ENCODE data around the gene IGDCC3.

The IGDCC3 gene

DNA sequence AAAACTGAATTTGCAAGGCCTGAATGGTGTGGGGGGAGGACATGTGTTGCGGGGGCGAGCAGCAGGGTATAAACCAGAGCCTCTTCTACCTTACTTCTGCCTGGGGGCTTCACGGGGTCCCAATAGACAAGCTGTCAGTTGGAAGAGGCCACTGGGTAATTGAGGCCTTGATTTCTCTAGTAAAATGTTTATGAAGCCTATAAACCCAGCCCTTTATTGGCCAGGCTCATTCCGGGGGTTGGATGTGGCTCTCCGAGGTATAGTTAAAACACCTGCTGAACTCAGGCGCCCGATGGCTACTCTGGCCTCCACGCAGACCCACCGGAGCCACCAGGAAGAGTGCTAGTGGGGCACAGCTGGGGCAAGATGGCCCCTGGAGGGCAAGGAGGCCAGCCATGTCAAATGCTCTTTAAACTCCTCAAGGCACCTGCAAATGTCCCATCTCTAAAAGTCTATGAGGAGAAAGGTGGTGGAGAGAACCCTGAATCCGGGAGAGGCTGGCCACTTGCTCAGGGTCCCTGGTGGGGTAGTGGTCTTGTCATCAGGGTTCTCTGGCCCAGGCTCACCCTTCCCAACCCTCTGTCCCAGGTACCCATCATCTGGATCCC, 34.3 kb downstream of the IGDCC3 start:
- no peak for DNase-seq (ENCODE audit: low spot score)

DNA sequence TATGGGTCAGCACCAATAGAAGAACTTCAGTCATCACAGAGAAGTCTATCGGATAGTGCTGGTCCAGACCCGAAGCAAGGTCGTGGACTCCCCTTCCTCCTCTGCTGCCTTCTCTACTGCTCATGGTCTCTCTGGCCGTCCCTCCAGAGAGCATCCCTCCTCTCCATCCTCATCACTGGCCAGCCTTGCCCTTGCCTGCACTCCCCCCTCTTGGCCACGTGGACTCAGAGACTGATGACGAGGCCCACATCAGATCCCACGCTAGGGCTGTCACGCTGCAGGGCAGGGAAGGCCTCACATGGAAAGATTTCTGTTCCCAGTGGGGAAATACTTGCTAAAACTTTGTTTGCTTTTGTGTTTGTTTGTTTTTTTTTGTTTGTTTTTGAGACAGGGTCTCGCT, 35.3 kb downstream of the IGDCC3 start:
- DNase-seq (ENCODE audit: low spot score) = no peak

DNA sequence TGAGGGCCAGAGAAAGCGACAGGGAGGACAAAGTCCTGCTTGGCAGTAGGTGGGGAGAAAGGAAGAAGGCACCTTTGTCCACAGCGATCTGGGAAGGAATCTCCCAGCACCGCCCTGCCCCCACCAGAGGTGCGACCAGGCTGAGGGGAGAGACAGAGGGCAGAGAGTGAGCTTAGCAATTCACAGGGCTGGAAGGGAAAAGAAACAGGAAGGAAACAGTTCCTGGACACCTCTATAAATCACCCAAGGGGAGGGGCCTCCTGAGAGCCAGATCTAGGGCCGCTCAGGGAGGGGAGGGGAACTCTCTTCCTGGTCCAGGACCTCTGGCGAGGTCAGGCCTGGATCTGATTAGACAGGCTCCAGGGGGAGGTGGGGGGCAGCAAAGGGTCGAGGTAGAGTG, 37.9 kb downstream of the IGDCC3 start:
- DNase-seq (ENCODE audit: low spot score) = no peak

DNA sequence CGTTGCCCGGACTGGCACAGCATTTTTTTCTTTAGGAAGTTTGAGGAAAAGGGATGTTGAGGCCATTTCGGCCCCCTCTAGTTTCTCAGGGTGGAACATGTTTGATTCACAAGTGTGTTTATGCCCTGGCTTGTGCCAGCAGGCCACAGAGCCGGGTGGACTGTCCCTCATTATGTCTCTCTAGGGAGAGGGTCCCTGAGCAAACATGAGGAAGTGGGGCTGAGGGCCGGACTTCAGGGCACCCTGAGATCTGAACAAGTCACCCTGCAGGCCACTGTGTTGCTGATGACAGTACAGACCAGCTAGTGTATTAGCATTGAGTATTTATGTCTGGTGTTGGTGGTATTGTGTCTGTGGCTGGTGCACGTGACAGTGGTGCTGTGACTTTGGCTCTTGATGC, 38.4 kb downstream of the IGDCC3 start:
- no peak for DNase-seq (ENCODE audit: low spot score)

DNA sequence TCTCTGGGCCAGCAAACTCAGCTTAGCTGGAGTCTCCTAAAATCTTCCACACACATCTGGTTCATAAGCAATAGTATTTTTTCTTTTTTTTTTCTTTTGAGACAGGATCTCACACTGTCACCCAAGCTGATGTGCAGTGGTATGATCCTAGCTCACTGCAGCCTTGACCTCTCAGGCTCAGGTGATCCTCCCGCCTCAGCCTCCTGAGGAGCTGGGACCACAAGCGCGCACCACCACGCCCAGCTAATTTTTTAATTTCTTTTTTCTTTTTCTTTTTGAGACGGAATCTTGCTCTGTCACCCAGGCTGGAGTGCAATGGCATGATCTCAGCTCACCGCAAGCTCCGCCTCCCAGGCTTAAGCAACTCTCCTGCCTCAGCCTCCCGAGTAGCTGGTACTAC, 39.0 kb downstream of the IGDCC3 start:
- DNase-seq (ENCODE audit: low spot score) = no peak

DNA sequence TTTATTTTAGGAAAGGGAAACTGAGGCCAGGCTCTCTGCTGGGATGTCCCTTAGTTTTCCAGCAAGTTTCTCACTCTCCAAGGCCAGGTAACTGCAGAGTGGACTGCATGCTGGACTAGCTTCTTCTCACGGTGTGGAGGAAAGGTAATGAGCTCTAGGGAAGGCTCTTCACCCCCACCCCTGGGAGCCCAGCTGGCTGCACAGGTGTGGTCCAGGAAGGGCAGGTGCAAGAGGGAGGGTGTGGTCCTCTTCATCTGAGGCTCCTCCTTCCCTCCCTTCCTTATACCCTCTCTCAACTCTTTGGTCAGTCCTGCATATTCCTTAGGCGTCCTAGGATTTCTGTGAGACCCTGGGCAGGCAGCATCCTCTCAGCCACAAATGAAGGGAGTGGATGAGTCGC, 39.4 kb downstream of the IGDCC3 start:
- no peak for DNase-seq (ENCODE audit: low spot score)

DNA sequence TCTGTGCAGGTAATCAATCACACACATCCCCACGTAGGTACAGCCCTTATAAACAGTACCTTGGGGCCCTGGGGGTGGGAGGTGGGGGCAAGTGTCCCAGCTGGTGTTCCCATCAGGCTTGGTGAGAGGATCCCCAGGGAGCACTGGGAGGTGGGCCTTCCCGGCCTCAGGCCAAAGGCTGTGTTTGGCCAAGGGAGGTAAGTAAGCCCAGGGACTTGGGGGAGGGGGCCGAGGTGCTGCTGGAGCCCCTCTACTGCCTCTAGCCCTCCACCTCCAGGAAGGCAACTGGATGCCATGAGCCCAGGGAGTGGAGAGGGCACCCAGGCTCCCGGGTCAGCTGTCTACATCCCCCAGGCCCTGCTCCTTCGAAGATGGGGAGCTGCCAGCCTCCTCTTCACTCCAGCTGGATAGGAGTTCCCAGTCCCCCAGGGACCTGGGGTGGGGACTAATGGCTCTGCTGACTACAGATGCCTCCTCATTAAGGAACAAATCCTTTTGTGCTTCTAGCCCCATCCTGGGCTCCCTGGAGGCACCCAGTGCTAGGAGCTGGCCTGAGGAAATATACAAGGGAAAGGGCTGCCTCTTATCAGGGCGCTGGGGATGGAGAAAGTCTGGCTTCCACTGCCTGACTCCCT, 40.2 kb downstream of the IGDCC3 start:
- no peak for DNase-seq (ENCODE audit: low spot score)

DNA sequence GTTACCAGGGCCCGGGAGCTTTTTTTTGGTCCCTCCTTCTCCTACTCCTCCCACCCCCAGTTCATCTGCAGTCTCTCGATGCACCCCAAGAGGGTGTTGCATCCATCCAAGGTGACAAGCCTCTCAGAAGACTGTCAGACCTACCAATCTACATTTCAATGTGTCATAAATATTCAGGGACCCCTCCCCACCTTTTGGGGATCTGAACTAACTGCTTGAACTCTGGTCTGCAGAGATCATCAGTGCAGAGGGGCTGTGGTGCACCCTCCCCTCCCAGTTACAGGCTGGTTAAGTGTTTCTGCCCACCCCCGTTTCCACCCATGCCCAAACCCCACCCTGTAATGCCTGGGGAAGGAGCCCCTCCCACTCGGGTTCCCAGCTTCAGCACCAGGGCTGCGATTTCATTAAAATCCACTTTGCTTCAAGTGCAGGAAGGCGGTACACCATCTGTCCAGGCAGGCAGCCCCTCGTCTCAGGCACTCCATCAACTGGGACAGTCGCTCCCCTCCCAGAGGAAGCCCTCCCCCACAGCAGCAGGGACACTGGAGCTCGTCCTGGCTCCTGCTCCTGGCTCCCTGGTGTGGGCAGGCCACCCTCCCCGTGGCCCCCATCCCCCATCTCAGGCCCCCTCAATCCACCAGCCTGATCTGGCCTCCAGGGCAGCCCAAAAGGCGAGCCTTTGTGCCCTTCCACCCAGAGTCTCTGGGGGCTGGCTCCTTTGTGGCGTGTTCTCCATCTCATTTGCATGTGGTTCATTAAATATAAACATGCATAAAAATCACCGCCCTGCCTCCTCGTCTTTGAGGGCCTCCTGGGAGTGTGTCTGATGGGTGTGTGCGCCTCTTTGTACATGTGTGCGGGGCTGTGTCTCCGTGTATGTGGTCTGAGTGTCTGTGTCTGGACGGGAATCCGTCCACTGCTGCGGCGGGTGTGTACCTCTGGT, 41.0 kb downstream of the IGDCC3 start:
- no peak for DNase-seq (ENCODE audit: low spot score)

DNA sequence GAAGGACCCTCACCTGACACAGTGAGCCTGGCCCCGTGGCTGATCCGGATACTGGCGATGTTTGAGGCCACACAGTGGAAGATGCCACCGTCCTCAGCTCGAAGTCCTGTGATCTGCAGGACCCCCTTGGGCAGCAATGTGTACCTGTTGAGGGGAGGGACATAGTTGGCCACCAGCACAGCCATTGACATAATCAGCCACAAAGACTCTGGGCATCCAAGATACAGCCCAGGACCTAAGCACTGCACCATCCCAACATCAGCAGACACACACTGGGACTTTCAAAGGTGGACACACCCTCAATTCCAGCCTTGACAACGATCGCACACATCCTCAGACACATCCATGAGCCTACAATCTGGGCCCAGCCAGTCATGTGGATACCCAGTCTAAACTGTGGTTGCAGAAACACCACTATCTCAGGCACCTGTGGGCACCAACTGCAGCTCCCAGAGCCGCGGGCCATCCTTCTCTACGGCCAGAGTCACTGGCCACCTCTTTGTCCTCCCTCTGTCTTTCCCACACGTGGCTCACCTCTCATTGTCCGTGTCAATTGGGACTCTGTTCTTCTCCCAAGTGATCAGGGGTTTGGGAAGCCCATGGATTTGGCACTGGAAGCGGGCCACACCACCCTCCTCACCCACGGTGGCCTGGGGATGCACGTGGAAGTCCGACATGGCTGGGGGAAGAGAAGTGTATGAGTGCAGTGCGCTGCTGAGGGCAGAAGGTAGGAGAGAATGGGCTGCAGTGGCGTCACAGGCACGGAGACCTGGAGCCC, 42.3 kb downstream of the IGDCC3 start:
- DNase-seq (ENCODE audit: low spot score) = no peak

DNA sequence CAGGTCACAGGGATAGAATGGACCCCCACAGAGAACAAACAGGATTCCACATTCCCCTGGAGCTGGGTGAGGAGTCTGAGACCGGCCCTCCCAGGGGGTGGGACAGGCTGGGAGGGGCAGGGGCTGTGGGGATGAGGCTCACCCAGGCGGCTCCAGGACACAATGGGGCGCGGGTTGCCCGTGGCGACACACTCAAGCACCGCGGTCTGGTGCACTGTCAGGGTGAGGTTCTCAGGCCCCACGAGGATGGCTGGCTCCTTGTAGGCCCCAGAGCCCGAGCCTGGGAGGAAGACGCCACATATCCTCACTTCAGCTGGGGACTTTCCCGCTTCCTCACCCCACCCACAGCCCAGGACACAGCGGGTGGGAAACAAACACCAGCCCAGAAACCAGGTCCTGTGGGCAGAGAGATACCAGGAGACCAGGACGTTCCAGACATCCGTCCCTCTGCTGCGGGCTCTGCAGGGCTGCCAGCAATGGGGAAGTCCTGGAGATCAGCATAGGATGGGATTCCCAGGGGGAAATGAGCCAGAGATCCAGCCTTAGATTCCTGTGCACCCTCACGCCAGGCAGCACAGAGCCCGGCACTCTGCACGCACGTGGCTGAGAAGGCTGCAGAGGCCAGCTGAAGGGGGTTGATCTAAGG, 43.1 kb downstream of the IGDCC3 start:
- no peak for DNase-seq (ENCODE audit: low spot score)

DNA sequence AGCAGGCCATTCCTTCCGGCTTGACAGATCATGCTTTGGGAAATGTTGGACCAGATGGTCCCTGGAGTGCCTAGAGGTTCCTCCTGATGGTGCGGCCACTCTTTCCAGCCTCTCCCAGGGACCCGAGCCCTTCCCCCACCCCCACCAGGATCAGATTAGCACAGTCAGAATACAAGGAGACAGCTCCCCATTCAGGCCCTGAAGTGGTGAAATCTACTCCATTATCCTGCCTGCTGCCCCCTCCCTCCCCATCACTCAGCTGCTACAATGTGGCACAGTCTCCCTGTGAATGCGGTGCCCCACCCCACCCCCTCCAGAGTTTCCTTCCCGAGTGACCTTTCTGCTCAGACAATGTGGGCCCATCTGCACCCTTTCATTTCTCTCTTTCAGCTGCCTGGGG, 43.9 kb downstream of the IGDCC3 start:
- no peak for DNase-seq (ENCODE audit: low spot score)

DNA sequence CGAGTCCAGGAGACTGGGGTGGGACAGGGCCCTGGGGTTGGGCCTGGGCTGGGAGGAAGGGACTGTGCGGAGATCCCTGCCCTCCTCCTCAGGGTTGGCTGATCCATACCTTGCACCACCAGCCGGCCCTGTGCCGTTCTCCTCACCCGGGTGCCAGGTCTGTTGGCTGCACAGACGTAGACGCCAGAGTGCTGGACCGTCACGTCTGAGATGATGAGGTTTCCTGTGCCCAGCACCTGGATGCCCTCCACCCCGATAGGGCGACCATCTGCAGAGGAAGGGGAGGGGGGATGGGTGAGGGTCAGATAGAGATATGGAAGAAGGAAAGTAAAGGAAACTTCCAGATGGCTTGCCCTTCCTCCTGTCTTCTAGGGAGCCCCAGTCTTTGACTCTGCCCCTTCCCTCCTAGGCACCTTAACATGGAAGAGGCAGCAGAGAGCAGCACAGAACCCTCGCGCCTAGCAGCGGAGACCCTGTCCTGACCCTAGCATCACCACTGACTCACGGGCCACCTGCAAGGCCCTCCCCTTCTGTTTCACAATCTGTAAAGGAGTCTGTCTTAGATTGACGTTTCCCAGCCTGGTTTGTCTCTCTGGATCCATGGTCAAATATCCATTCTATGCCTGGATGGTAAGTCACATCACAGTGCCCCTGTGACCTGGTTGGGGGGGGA, 44.5 kb downstream of the IGDCC3 start:
- DNase-seq (ENCODE audit: low spot score) = no peak

DNA sequence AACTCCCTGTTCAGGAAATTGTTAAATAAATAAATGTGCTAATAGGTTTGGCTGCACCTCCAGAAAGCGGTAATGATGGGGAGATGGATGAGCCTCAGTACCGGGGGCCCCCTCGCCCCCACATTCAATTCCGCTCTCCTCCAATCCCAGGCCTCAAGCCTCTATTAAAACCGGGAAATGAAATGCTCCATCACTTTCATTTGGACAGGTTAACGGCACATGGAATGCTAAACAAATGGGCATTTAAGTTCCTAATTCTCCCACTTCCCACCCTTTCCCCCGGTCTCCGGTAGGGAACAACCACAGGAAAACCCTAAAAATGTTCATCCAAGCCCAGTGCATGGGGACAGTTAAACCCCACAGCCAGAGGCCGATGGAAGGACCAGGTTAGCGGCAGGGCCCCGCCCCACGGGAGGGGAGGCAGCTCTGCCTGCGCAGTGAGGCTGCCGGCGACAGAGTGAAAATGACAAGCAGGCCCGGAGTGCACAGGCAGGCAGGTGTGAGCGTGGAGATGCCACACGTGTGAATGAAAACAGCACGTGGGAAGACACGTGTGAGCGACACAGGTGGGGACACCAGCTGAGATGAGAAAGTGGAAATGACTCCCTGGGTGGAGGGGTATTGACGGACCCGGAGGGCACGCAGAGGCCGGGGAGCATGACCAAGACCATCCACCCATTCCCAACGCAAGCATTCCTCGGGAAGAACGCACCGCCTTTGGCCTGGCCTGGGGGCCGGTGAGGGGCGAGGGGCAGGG, 45.2 kb downstream of the IGDCC3 start:
- no peak for DNase-seq (ENCODE audit: low spot score)

DNA sequence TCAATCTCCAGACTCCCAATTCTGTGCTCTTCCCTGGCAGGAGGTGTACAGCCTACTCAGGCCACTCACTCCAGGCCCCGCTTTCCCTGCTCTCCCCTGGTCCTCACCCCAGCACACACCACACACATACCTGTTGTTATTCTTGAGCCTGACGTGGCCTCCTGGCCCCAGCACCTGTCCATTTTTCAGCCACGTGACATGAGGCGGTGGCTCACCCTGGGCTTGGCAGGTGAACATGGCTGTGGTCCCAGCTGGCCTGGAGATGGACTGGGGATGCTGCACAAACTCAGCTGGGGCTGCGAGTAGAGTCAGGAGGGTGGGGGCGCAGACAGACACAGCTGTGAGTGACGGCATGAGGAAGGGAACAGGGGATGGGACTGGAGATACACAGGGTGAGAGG, 46.0 kb downstream of the IGDCC3 start:
- no peak for DNase-seq (ENCODE audit: low spot score)

DNA sequence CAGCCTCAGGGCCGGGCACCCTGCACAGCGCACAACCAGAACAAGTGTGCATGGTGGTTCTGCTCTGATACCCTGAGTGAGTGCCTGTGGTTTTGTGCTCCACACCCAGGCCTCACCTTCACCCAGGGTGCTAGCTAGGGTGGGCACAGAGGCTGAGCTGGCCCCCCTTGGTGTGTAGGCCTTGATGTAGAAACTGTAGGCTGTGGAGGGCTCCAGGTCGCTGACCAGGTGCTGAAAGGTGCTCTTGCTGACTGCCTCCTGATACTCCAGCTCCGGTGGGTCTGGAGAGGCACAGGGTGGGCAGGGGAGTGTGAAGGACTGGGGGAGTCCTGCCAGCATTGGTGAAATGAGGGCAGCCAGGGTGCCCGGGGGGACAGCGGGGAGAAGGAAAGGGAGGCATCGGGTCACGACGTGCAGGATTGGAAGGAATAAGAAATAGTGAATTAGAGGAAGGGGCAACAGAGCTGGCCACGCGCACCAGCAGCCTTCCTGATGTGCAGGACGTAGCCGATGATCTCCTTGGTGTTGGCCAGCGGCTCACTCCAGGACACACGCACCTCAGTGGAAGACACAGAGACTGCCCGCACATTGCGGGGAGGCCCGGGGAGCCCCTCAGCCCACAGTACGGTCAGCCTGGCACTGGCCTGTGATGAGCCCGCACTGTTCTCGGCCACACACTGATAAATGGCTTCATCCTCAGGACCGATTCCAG, 46.7 kb downstream of the IGDCC3 start:
- DNase-seq (ENCODE audit: low spot score) = no peak

DNA sequence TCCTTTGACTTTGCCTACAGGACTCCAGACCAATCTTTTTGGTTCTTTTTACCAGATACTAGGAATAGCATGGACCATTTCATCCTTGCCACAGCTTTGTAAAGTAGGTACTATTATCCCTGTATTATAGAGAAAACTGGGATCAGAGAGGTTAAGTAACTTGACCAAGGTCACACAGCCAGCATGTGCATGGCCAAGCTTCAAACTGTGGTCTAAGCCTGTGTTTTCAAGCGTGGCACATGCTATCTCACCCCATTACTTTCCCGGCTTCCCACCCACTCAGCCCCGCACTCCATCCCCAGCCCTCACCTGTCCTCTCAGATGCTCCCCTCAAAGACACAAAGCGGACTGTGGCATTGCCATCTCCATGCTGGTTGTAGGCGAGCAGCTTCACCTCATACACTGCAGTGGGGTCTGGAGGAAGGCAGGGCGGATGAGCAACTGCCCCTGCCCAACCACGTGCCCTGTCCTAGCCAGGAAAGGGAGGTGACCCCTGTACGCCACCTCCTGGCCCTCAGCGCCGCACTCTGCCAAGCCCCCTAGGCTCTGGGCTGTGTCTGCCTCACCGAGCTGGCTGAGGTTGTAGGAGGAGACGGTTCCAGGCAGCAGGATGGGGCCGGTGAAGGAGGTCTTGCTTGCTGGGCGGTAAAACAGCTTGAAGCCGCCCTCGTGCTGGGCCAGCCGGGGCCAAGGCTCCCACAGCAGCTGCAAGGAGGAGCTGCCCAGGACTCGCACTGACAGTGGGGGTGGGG, 47.6 kb downstream of the IGDCC3 start:
- DNase-seq (ENCODE audit: low spot score) = no peak

DNA sequence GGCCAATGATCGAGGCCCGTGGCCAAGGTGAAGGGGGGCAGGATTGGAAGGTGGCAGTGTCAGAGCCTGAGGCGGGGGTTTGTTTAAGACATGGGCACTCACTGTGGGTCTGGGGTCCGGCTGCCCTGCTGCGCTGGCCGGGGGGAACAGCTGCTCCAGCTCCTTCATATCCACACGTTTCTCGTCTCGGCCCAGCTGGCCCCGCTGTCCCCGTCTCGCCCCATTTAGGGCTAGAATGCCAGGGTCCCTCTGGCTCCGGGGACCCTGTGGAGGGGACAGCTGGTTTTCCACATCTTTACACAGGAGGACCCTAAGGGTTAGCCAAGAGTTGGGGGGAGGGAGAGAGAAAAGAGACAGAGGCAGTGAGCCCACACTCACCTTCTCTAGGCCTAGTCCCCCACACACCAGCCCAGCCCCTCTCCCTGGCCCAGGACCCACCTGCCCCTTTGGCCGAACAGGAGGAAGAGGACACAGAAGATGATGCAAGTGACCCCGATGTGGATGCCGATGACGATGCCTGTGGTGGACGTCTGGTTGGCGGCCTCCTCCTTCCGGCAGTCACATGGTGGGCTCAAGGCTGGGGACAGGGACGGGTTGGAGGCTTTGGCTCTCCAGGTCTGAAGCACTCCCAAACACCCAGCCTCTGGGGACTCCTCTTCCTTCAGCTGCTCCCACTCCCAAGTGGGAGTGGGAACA, 48.4 kb downstream of the IGDCC3 start:
- DNase-seq (ENCODE audit: low spot score) = no peak

DNA sequence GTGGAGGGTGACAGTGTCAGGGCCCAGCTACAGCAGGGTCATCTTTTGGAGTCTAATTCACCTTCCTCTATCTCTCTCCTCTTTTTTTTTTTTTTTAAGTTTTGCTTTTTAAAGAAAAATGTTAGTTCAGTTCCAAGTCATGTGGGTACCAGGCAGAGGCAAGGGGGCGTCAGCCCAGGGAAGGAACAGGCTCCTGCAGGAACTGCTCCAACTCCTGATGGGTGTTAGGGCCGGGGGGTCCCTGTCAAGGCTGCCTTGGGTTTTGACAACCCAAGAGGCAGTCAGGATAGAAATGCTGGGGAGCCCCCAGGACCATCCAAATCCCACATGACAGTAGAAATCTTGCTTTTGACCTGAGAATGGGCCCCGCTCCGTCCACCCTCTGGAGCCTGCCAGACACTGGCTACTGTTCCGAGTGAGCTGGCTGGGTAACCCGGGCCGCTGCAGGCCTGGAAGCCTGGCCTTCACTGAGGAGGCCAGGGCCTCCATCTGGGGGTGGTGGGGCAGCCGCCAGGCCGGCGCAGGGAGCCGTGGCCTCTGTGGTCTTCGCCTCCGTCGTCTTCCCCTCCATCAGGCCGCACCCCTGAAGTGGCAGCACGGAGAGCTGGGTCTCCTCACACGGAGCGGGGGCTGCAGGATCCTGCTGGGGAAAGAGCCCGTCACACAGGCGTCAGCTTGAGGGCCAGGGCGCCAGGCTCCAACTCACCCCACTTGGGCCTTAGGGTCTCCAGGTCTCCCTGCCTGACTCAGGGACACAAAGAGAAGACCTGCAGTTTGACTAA, 49.1 kb downstream of the IGDCC3 start:
- no peak for DNase-seq (ENCODE audit: low spot score)

Measured in AG20443 (cell line).